ENCODE measurements around the gene PTPN1. TPM values are rescaled to one million over a fixed set of nuclear protein-coding genes. Genes with fewer than 3 reads are reported as not detected.

The PTPN1 gene
- total RNA-seq, 4 donors from 2014 or later: 22.2 to 107 (median 42.7) TPM

GRCh38 chr20:50493881-50494253 is 16.3 kb upstream of the PTPN1 start:
- no peak for ATAC-seq (ENCODE audit: low FRiP score)
- DNase-seq (ENCODE audit: low spot score): no peak
- TF ChIP-seq, protein P1, sequence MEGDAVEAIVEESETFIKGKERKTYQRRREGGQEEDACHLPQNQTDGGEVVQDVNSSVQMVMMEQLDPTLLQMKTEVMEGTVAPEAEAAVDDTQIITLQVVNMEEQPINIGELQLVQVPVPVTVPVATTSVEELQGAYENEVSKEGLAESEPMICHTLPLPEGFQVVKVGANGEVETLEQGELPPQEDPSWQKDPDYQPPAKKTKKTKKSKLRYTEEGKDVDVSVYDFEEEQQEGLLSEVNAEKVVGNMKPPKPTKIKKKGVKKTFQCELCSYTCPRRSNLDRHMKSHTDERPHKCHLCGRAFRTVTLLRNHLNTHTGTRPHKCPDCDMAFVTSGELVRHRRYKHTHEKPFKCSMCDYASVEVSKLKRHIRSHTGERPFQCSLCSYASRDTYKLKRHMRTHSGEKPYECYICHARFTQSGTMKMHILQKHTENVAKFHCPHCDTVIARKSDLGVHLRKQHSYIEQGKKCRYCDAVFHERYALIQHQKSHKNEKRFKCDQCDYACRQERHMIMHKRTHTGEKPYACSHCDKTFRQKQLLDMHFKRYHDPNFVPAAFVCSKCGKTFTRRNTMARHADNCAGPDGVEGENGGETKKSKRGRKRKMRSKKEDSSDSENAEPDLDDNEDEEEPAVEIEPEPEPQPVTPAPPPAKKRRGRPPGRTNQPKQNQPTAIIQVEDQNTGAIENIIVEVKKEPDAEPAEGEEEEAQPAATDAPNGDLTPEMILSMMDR (IDR thresholded peaks at IDR 0.05): no peak

DNA sequence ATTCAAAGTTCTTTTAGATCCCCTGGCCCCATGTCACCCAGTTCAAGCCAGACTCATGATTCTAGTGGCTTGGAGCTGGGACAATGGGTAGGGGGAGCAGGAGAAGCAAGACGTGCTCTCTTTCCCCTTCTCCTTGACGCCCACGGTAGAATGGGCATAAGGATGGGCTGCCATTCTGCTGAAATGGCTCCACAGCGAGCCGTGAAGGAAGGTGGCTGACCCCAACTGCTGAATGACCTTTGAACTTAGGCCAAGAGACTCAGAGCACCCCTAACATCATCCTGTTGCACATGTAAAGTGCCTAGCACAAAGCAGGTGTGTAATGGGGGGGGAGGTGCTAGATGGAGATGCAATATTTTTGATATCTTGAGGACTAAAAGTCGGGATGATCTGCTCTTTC is 15.8 kb upstream of the PTPN1 start:
- TF ChIP-seq, protein P1 (IDR thresholded peaks at IDR 0.05): no peak
- DNase-seq (ENCODE audit: low spot score) (no peak), ATAC-seq (ENCODE audit: low FRiP score) (no peak)

DNA sequence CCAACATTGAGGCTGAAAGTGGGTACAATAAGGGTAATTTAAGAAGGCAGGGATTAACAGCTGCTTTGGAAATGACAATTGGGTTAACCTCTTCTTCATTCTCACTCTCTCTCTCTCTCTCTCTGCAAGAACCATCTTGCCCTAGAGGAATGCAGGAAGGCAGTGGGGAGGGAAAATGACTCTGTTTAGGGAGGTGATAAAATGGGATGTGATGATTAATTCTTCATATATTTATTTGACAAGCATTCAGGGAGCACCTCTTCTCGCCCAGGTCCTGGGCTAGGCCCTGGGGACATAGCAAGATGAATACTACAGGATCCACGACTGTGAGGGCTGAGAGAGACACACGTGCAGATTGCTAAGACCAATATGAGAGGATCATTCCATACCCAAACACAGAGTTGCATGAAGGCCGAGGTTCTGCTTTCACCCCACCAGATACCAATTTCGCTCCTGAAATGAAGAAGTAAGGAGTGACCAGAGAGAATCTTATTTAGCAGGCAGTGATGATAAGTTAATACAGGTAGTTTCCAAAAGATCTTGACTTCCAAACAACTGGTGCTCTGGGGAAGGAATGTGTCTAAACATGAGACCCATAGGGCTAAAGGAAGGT is 13.3 kb upstream of the PTPN1 start:
- DNase-seq (ENCODE audit: low spot score): no peak
- ATAC-seq (ENCODE audit: low FRiP score): no peak
- TF ChIP-seq, protein P1 (IDR thresholded peaks at IDR 0.05): no peak

GRCh38 chr20:50498071-50498776 is 12.0 kb upstream of the PTPN1 start:
- TF ChIP-seq, protein P1 (IDR thresholded peaks at IDR 0.05): no peak
- no peak for DNase-seq (ENCODE audit: low spot score)
- peak; percentile 25 for ATAC-seq (ENCODE audit: low FRiP score)

DNA sequence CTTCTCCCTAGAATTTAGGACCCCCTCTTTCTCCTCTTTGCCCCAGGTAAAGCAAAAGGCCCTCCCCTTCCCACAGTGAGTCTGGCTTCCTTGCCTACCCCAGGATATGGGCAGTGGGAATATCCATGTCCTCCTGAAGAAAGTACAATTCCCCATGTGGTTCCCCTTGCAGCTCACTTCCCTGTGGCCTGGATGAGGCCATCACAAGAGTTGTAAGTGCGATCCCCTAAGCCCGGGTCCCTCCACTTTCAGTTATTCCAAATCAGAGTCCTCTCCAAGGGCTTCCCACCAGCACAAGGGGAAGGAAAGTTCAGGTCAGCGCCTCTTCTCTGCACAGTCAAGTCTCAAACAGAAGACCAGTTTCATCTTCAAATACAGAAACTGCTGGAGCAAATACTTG is 10.2 kb upstream of the PTPN1 start:
- DNase-seq (ENCODE audit: low spot score) (no peak), ATAC-seq (ENCODE audit: low FRiP score) (no peak)
- TF ChIP-seq, protein P1 (IDR thresholded peaks at IDR 0.05): no peak

GRCh38 chr20:50501972-50502745 is 8.0 kb upstream of the PTPN1 start:
- TF ChIP-seq, protein P1 (IDR thresholded peaks at IDR 0.05): no peak
- ATAC-seq (ENCODE audit: low FRiP score) (no peak), DNase-seq (ENCODE audit: low spot score) (no peak)

All from omental fat pad (tissue), 4 donors.